Mammary epithelial cell (primary cell): ENCODE results near the gene CCDC85B.

Experiments
- EZH2 ChIP-seq: IDR thresholded peaks from 2 replicates; pipeline ENCODE4 v1.6.1; 2012; ENCODE audit warnings: low read length, inconsistent platforms, borderline replicate concordance
- TF ChIP-seq, protein P1 (sequence below), 2 donors: IDR thresholded peaks in 1 of 2; conservative IDR thresholded peaks in 1 of 2; 2 replicates each; pipeline ENCODE4 v1.5.1; 2011 to 2012; ENCODE audit warnings: inconsistent platforms in 2 of 2, low read length in 2 of 2, mild to moderate bottlenecking in 2 of 2, control low read depth in 1 of 2, low read depth in 1 of 2; ENCODE audit not compliant: insufficient read depth in 1 of 2; ENCODE audit errors: extremely low read depth in 1 of 2

DNA sequence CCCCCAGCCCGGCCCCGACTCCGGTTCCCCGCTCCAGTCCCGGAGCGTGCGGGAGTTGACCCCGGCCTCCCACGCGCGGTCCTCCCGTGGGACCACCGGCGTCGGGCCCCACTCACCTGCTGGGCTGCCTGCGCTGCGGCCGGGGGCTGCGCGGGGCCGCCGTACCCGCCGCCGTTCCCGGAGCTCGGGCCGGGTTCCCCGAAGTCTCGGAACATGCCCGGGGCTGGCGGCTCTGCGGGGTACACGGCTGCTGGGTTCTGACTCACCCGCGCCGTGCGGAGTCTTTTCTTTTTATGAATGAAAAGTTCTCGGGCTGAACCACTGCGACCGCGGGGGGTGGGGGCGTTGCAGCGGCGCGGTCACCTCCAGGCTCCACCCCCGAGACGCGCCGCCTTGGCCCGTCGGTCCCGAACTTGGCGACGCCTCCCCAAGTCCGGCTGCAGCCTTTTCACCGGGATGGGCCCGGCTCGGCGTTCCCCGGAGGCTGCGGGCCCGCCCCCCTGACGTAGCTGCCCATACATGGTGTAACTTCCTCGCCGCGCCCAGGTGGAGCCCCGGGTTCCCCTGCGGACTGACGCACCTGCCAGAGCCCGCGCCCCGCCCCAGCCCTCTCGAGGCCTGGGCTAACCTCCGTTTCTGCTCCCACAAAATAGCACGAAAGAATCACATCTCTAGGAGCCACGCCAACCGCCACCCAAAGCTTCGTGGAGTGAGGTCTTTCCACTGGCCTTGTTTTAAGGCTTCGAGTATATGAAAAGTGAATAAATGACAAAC is 9.8 kb downstream of the CCDC85B start, which contains the start of gene FOSL1:
- TF ChIP-seq, protein P1, sequence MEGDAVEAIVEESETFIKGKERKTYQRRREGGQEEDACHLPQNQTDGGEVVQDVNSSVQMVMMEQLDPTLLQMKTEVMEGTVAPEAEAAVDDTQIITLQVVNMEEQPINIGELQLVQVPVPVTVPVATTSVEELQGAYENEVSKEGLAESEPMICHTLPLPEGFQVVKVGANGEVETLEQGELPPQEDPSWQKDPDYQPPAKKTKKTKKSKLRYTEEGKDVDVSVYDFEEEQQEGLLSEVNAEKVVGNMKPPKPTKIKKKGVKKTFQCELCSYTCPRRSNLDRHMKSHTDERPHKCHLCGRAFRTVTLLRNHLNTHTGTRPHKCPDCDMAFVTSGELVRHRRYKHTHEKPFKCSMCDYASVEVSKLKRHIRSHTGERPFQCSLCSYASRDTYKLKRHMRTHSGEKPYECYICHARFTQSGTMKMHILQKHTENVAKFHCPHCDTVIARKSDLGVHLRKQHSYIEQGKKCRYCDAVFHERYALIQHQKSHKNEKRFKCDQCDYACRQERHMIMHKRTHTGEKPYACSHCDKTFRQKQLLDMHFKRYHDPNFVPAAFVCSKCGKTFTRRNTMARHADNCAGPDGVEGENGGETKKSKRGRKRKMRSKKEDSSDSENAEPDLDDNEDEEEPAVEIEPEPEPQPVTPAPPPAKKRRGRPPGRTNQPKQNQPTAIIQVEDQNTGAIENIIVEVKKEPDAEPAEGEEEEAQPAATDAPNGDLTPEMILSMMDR (conservative IDR thresholded peaks at IDR 0.05 in 1 of 2, IDR thresholded peaks at IDR 0.05 in 1 of 2; ENCODE audit: extremely low read depth in 1 of 2, insufficient read depth in 1 of 2, low read depth in 1 of 2, low read length in 2 of 2), result no peak
- no peak for TF ChIP-seq EZH2
